ENCODE data around the gene HINT3.

Gene HINT3

DNA sequence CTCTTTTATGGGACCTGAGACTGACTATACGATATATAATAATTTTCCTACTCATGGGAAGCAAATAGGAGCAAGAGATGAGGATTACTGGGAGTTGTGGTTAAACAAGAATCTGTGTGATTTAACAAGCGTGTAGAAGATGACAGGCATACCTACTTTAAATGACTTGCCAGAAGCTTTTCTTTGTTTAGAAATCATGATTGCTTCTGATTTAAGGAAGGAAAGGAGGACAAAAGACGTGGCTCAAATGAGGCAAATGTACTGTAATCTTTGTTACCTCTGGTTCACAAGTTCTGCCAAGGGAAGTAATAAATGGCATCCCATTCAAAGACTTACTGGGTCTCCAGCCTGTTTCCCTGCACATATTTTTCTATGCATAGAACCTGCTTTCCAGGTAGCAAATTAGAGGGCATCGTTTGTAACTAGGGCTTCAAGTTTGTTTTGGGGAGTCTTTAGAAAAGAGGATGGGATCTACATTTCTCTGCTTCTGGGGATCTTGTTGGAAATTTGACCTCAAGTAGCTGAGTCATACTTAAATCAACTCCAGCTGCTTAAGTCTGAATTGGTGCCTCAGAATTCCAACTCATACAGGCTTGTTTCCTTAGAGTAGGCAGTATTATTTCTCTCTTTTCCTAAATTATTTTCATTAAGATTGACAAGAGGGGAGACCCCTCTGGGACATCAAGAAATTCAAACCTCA lies 26.8 kb downstream of the HINT3 start:
- Histone ChIP-seq H3K4me3 (replicated peaks; ENCODE audit: low read depth, low read length) (no peak overlapping the region), H3K27me3 (replicated peaks; ENCODE audit: control insufficient read depth, insufficient read depth, low read length) (no peaks in the 10 kb centered on the region), H3K36me3 (ENCODE audit: control insufficient read depth, insufficient read depth, low read length) (no peaks in the 10 kb centered on the region; the same call in 1 of the 2 replicates)
- no peak for DNase-seq (ENCODE audit: extremely low read depth, insufficient read length)
- TF ChIP-seq, protein P1, sequence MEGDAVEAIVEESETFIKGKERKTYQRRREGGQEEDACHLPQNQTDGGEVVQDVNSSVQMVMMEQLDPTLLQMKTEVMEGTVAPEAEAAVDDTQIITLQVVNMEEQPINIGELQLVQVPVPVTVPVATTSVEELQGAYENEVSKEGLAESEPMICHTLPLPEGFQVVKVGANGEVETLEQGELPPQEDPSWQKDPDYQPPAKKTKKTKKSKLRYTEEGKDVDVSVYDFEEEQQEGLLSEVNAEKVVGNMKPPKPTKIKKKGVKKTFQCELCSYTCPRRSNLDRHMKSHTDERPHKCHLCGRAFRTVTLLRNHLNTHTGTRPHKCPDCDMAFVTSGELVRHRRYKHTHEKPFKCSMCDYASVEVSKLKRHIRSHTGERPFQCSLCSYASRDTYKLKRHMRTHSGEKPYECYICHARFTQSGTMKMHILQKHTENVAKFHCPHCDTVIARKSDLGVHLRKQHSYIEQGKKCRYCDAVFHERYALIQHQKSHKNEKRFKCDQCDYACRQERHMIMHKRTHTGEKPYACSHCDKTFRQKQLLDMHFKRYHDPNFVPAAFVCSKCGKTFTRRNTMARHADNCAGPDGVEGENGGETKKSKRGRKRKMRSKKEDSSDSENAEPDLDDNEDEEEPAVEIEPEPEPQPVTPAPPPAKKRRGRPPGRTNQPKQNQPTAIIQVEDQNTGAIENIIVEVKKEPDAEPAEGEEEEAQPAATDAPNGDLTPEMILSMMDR (IDR thresholded peaks at IDR 0.05; ENCODE audit: insufficient read depth, low read length, poor library complexity, severe bottlenecking), result no peak

DNA sequence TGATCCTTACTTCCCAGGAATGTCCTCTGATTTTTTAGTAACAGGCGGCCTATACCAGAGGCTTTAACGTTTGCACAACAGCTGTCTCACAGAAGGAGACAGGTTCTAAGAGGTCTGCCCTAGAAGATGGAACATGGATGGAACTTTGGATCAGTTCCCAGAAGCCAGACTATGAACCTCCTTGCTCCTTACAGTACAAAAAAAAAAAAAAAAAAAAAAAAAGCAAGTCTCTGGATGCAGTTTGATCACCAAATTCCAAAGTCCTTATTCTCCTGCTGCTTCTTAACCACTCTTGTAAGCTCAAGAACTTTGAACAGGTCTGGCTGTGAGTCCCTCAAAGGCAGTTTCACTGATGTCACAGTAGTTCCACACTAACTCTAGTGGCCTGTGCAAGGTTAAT lies 27.7 kb downstream of the HINT3 start:
- H3K27me3 ChIP-seq (replicated peaks; ENCODE audit: control insufficient read depth, insufficient read depth, low read length), result no peaks in the 10 kb centered on the region
- no peak overlapping the region for H3K4me3 ChIP-seq (replicated peaks; ENCODE audit: low read depth, low read length)
- TF ChIP-seq, protein P1 (IDR thresholded peaks at IDR 0.05; ENCODE audit: insufficient read depth, low read length, poor library complexity, severe bottlenecking), result no peak
- no peaks in the 10 kb centered on the region; the same call in 1 of the 2 replicates for H3K36me3 ChIP-seq (ENCODE audit: control insufficient read depth, insufficient read depth, low read length)
- DNase-seq (ENCODE audit: extremely low read depth, insufficient read length), result no peak

DNA sequence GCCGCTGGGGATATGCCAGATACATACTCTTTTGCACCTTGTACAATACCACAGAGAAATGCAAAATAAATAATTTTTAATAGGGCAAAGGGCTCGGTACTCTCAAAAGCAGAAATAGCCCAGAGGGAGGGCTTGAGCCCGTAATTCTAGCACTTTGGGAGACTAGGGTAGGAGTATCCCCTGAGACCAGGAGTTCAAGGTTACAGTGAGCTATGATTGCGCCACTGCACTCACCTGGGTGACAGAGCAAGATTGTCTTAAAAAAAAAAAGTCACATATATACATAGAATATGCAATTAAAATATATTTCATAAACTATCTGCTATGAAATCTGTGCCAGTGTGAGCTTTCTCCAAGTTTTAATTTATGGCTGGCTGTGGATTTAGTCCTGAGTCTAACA lies 29.0 kb downstream of the HINT3 start:
- no peaks in the 10 kb centered on the region; the same call in 1 of the 2 replicates for H3K36me3 ChIP-seq (ENCODE audit: control insufficient read depth, insufficient read depth, low read length)
- DNase-seq (ENCODE audit: extremely low read depth, insufficient read length), result no peak
- peak overlapping the region; percentile 92 for H3K4me3 ChIP-seq (replicated peaks; ENCODE audit: low read depth, low read length)
- TF ChIP-seq, protein P1 (IDR thresholded peaks at IDR 0.05; ENCODE audit: insufficient read depth, low read length, poor library complexity, severe bottlenecking), result no peak
- no peaks in the 10 kb centered on the region for H3K27me3 ChIP-seq (replicated peaks; ENCODE audit: control insufficient read depth, insufficient read depth, low read length)

DNA sequence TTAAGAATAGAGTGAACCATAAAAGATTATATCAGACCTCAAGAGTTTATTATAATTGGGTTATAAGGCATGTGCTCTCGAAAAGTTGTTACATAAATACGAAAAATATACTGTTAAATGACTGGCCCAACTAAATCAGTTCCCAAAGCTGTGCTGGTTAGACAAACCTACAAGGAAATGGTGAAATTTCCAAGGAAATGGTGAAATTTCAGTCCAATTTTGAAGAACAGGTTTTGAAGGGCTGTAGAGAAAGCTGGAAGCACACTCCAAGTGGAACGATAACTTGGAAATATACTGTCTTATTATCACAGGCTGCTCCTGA lies 29.4 kb downstream of the HINT3 start:
- Histone ChIP-seq H3K36me3 (ENCODE audit: control insufficient read depth, insufficient read depth, low read length) (no peaks in the 10 kb centered on the region), H3K27me3 (replicated peaks; ENCODE audit: control insufficient read depth, insufficient read depth, low read length) (no peaks in the 10 kb centered on the region), H3K4me3 (replicated peaks; ENCODE audit: low read depth, low read length) (peak overlapping the region; percentile 92)
- TF ChIP-seq, protein P1 (IDR thresholded peaks at IDR 0.05; ENCODE audit: insufficient read depth, low read length, poor library complexity, severe bottlenecking), result no peak
- no peak for DNase-seq (ENCODE audit: extremely low read depth, insufficient read length)

DNA sequence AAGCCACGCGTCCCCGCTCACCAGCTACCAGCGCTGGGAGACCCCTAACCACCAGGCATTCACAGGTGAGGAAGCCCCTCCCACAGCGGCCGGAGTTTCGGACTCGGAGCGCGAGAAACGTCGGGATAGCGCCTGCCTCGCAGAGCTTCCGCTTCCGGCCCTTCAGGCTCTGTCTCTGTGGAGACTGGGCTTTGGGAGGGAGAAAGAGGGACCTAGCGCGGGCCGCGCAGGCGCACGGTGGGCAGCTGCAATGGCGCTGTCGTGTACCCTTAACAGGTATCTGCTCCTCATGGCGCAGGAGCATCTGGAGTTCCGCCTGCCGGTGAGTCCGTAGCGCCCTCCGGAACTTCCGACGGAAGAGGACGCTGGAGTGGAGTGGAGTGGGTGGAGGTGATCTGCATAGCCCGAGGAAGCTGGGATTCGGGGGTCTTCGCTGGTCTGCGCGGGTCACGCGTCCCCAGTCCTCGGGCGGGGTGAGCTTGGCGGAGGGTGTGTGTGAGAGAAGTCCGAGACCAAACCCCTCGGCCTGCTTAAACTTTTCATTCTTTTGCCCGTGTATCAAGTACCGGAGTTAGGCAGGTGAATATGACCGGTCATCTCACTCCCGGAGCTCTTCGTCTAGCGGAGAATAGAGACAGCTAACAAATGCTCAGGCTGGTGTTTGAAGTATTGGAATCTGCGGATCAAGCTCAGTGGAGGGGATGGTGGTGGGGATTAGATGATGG lies 29.9 kb downstream of the HINT3 start, which contains the start of gene TRMT11:
TRMT11 (plus strand) TSS at position 240 of the 725 bp plus-strand sequence; CDS start at position 251, 11 bp downstream.
- Histone ChIP-seq H3K27me3 (replicated peaks; ENCODE audit: control insufficient read depth, insufficient read depth, low read length) (no peaks in the 10 kb centered on the region), H3K4me3 (replicated peaks; ENCODE audit: low read depth, low read length) (peak within 1 kb of the TSS; percentile 92), H3K36me3 (ENCODE audit: control insufficient read depth, insufficient read depth, low read length) (no peaks in the 10 kb centered on the region)
- DNase-seq (ENCODE audit: extremely low read depth, insufficient read length), result peak; percentile 95
- TF ChIP-seq, protein P1 (IDR thresholded peaks at IDR 0.05; ENCODE audit: insufficient read depth, low read length, poor library complexity, severe bottlenecking), result peak; percentile 1

Data from GM06990 (cell line).